Measurements from ENCODE around the gene ACTRT3.

DNA sequence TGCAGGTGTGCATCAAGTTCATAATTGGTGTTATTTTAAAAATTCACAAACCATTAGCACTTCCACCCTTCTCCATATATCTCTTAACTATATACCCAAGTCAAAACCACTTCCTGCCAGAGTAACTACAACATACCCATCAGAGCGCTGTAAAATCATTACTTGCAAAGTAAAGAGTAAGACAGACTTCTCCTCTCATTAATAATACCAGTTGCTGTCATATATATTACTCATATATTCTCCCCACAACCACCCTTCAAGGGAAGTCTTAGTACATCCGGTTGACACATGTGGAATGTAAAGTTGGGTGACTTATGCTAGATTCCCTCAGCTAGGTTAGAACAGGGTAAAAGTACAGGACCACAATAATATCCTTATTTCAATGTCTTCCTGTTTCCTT, 10.1 kb downstream of the ACTRT3 start:
- TF ChIP-seq ZNF274 (IDR thresholded peaks at IDR 0.05; ENCODE audit: low read depth, low read length) (no peak), SUZ12 (IDR thresholded peaks at IDR 0.05; ENCODE audit: extremely low read depth, insufficient read depth, insufficient read length) (no peak)
